Activated CD8-positive, alpha-beta memory T cell treated with anti-CD3 and anti-CD28 coated beads, Interleukin-2, amount 50 U/mL, for 1 hour (primary cell): ENCODE data around the gene PLS1.

Experiments
- DNase-seq: peaks from one replicate; pipeline ENCODE4 v3.0.0-alpha.2; 2020; ENCODE audit errors: extremely low read depth

The PLS1 gene

GRCh38 chr3:142641504-142641903 is 45.3 kb downstream of the PLS1 start:
- no peak for DNase-seq

- DNase-seq, result no peak
Observed at GRCh38 chr3:142642956-142643355, 46.8 kb downstream of the PLS1 start.

- DNase-seq, result no peak
Observed at GRCh38 chr3:142644502-142644901, 48.3 kb downstream of the PLS1 start.

GRCh38 chr3:142645236-142645793 is 49.1 kb downstream of the PLS1 start:
- no peak for DNase-seq

- DNase-seq, result no peak
Observed at GRCh38 chr3:142646020-142646785, 50.0 kb downstream of the PLS1 start.

- DNase-seq, result no peak
Observed at GRCh38 chr3:142647856-142648255, 51.7 kb downstream of the PLS1 start.

- DNase-seq, result no peak
Observed at GRCh38 chr3:142648950-142649349, 52.8 kb downstream of the PLS1 start.

GRCh38 chr3:142650001-142650693 is 54.0 kb downstream of the PLS1 start:
- no peak for DNase-seq

- DNase-seq, result no peak
Observed at GRCh38 chr3:142651711-142652110, 55.5 kb downstream of the PLS1 start.

- no peak for DNase-seq
Observed at GRCh38 chr3:142652826-142653292, 56.7 kb downstream of the PLS1 start.

GRCh38 chr3:142656575-142656974 is 60.4 kb downstream of the PLS1 start:
- no peak for DNase-seq

GRCh38 chr3:142657033-142657432 is 60.8 kb downstream of the PLS1 start:
- DNase-seq, result no peak

GRCh38 chr3:142660383-142660782 is 64.2 kb downstream of the PLS1 start:
- no peak for DNase-seq

GRCh38 chr3:142660893-142661292 is 64.7 kb downstream of the PLS1 start:
- DNase-seq, result no peak

GRCh38 chr3:142663865-142664264 is 67.7 kb downstream of the PLS1 start:
- DNase-seq, result no peak

GRCh38 chr3:142664311-142664710 is 68.1 kb downstream of the PLS1 start:
- no peak for DNase-seq

GRCh38 chr3:142664819-142665218 is 68.6 kb downstream of the PLS1 start:
- DNase-seq, result no peak

GRCh38 chr3:142670120-142670519 is 73.9 kb downstream of the PLS1 start:
- DNase-seq, result no peak

GRCh38 chr3:142676151-142676550 is 80.0 kb downstream of the PLS1 start:
- no peak for DNase-seq

GRCh38 chr3:142680710-142681109 is 84.5 kb downstream of the PLS1 start:
- no peak for DNase-seq

GRCh38 chr3:142690613-142691012 is 94.4 kb downstream of the PLS1 start:
- DNase-seq, result no peak

GRCh38 chr3:142691527-142691926 is 95.3 kb downstream of the PLS1 start:
- DNase-seq, result no peak
